HG03558 (cell line): ENCODE data around the gene TAF6.

ENCODE experiments used
- ATAC-seq: cut with Tn5 transposase; IDR thresholded peaks from one replicate; pipeline ENCODE4 v1.9.1; 2021; ENCODE audit warnings: moderate number of reproducible peaks; ENCODE audit not compliant: unreplicated experiment; ENCODE audit errors: extremely low read depth

The TAF6 gene

GRCh38 chr7:100098913-100099312, 20.2 kb downstream of the TAF6 start:
- ATAC-seq, result no peak

- no peak for ATAC-seq
Measured at GRCh38 chr7:100095704-100096103, 23.5 kb downstream of the TAF6 start.

GRCh38 chr7:100095289-100095688, 23.9 kb downstream of the TAF6 start:
- no peak for ATAC-seq

GRCh38 chr7:100093925-100094486, 25.2 kb downstream of the TAF6 start:
- no peak for ATAC-seq

GRCh38 chr7:100093498-100093897, 25.7 kb downstream of the TAF6 start:
- ATAC-seq, result no peak

- no peak for ATAC-seq
Measured at GRCh38 chr7:100093054-100093453, 26.1 kb downstream of the TAF6 start.

- no peak for ATAC-seq
Measured at GRCh38 chr7:100091411-100092181, 27.6 kb downstream of the TAF6 start.

GRCh38 chr7:100090527-100091410, 28.4 kb downstream of the TAF6 start:
- no peak for ATAC-seq

- no peak for ATAC-seq
Measured at GRCh38 chr7:100089458-100090196, 29.5 kb downstream of the TAF6 start.

GRCh38 chr7:100088621-100089457, 30.3 kb downstream of the TAF6 start, which contains the start of gene COPS6:
TSS of gene COPS6 (plus strand) at chr7:100088969. CDS start at chr7:100088991, 22 bp downstream.
- no peak for ATAC-seq

GRCh38 chr7:100088095-100088620, 31.0 kb downstream of the TAF6 start:
- no peak for ATAC-seq

- ATAC-seq, result no peak
Measured at GRCh38 chr7:100087055-100087750, 32.0 kb downstream of the TAF6 start.

- ATAC-seq, result no peak
Measured at GRCh38 chr7:100085515-100085914, 33.6 kb downstream of the TAF6 start.

GRCh38 chr7:100082978-100083377, 36.2 kb downstream of the TAF6 start:
- ATAC-seq, result no peak

GRCh38 chr7:100081535-100082102, 37.5 kb downstream of the TAF6 start, which contains the start of gene ZNF3:
TSS of gene ZNF3 (minus strand) at chr7:100081723. CDS start at chr7:100077357, 4,366 bp downstream.
- peak; percentile 65 for ATAC-seq

GRCh38 chr7:100080907-100081534, 38.1 kb downstream of the TAF6 start:
- no peak for ATAC-seq

- ATAC-seq, result no peak
Measured at GRCh38 chr7:100079024-100079560, 40.1 kb downstream of the TAF6 start.
